ENCODE results near the gene SLC25A38. TPM values are rescaled to one million over a fixed set of nuclear protein-coding genes. Genes with fewer than 3 reads are reported as not detected.

Gene SLC25A38
- total and polyA plus RNA-seq, 10 of the 15 experiments (the other 5 are each of a cell fraction or from before 2014, with no cell fraction given): 15.2 to 55.2 (median 39.2) TPM

DNA sequence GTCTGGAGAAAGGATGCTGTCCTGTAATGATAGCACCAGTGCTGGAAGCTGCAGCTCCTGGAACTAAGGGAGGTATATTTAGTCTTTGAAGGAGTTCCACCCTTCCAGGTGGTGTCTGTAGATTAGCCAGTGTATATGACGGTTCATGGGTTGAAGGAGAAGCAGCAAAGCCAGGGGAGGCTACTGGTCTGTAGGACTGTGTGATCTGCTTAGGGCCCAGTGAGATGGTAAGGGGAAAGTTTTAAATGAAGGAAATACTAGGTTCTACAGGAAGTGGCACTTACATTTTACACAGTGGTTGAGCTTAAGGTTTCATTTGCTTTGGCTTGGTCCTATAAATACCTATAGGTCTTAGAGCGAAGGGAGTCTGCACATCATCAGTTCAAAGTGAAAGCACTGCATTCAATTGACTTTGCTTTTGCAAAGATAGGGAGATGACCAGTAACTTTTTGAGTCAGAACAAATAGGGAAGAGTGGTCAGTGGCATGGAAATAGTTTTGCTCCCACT, 5.6 kb downstream of the SLC25A38 start (continued):
- TF ChIP-seq REST (IDR thresholded peaks at IDR 0.05; ENCODE audit: low read depth, low read length) (no peak), MTA2 (IDR thresholded peaks at IDR 0.05; ENCODE audit: low read depth) (0 out of 2 replicates have a peak, but pooled peaks have one; percentile 32), SIN3A (IDR thresholded peaks at IDR 0.05; ENCODE audit: low read depth, low read length) (no peak), PAX5 (IDR thresholded peaks at IDR 0.05; ENCODE audit: borderline replicate concordance, low read depth, low read length) (peak; percentile 74; the same call in 1 of the 2 replicates), NFYB (IDR thresholded peaks at IDR 0.05; ENCODE audit: insufficient read depth, low read depth, low read length) (0 out of 2 replicates have a peak, but pooled peaks have one; percentile 20), TAF1 (IDR thresholded peaks at IDR 0.05; ENCODE audit: borderline replicate concordance, low read depth, low read length) (0 out of 2 replicates have a peak, but pooled peaks have one; percentile 26), MYB (IDR thresholded peaks at IDR 0.05; ENCODE audit: borderline replicate concordance, low read depth, low read length) (no peak), KLF5 (IDR thresholded peaks at IDR 0.05; ENCODE audit: partially characterized antibody) (no peak), ATF2 (IDR thresholded peaks at IDR 0.05; ENCODE audit: low read length) (no peak), ZNF384 (IDR thresholded peaks at IDR 0.05; ENCODE audit: borderline replicate concordance, low read depth, low read length) (no peak), NFIC (IDR thresholded peaks at IDR 0.05; ENCODE audit: low read depth, low read length) (peak; percentile 83), ZSCAN29 (IDR thresholded peaks at IDR 0.05) (no peak), USF1 (IDR thresholded peaks at IDR 0.05; ENCODE audit: borderline replicate concordance, extremely low read length, insufficient read depth, low read depth, low read length) (no peak), ZNF24 (IDR thresholded peaks at IDR 0.05) (no peak), NR2C1 (IDR thresholded peaks at IDR 0.05) (no peak), JUND (IDR thresholded peaks at IDR 0.05; ENCODE audit: low read depth, low read length) (no peak), SPI1 (IDR thresholded peaks at IDR 0.05; ENCODE audit: borderline replicate concordance, insufficient read depth, low read depth, low read length) (peak; percentile 33; the same call in 1 of the 2 replicates), EP300 (IDR thresholded peaks at IDR 0.05; ENCODE audit: borderline replicate concordance in 1 of 2, control insufficient read depth in 1 of 2, low read depth in 2 of 2, low read length in 2 of 2) (no peak)
- TF ChIP-seq, protein P1, sequence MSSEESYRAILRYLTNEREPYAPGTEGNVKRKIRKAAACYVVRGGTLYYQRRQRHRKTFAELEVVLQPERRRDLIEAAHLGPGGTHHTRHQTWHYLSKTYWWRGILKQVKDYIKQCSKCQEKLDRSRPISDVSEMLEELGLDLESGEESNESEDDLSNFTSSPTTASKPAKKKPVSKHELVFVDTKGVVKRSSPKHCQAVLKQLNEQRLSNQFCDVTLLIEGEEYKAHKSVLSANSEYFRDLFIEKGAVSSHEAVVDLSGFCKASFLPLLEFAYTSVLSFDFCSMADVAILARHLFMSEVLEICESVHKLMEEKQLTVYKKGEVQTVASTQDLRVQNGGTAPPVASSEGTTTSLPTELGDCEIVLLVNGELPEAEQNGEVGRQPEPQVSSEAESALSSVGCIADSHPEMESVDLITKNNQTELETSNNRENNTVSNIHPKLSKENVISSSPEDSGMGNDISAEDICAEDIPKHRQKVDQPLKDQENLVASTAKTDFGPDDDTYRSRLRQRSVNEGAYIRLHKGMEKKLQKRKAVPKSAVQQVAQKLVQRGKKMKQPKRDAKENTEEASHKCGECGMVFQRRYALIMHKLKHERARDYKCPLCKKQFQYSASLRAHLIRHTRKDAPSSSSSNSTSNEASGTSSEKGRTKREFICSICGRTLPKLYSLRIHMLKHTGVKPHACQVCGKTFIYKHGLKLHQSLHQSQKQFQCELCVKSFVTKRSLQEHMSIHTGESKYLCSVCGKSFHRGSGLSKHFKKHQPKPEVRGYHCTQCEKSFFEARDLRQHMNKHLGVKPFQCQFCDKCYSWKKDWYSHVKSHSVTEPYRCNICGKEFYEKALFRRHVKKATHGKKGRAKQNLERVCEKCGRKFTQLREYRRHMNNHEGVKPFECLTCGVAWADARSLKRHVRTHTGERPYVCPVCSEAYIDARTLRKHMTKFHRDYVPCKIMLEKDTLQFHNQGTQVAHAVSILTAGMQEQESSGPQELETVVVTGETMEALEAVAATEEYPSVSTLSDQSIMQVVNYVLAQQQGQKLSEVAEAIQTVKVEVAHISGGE (CRISPR knock-in tag; IDR thresholded peaks at IDR 0.05): no peak
- TF ChIP-seq, protein P2, sequence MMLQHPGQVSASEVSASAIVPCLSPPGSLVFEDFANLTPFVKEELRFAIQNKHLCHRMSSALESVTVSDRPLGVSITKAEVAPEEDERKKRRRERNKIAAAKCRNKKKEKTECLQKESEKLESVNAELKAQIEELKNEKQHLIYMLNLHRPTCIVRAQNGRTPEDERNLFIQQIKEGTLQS (IDR thresholded peaks at IDR 0.05; ENCODE audit: borderline replicate concordance, extremely low read depth, low read depth, low read length): no peak
